Endothelial cell of umbilical vein (primary cell): ENCODE data around the gene PAN3. TPM values are rescaled to one million over a fixed set of nuclear protein-coding genes. Genes with fewer than 3 reads are reported as not detected.
A peak's percentile ranks its signal among the peaks of the same experiment; 100 is the strongest.

Experiments
- BruUV-seq: library from RNA; stranded (reverse); fragments of 400-500 nt; replicated peaks from 2 replicates; lab custom pipeline; 2021; lab: Mats Ljungman, UMichigan
- CTCF ChIA-PET: fragments of 300-600, 350-600 bp; sonication (Branson Sonifier 250); formaldehyde crosslinking; loops from one replicate; lab custom pipeline; 2021; ENCODE audit warnings: antibody characterized with exemption, inconsistent platforms; lab: Charles Lee
- POLR2A ChIA-PET: fragments of 300-600, 350-600 bp; sonication (Branson Sonifier 250); formaldehyde crosslinking; loops from one replicate; lab custom pipeline; 2021; ENCODE audit warnings: antibody characterized with exemption, inconsistent platforms; lab: Charles Lee
- DNase-seq: peaks from one replicate; pipeline ENCODE4 v3.0.0-alpha.2; 2011; ENCODE audit warnings: low read depth, low spot score
- FAIRE-seq: peaks from 2 replicates; lab custom pipeline; 2011; peaks lifted over from hg19 to GRCh38; lab: Jason Lieb, UNC
- H2AFZ ChIP-seq: 2 replicates; pipeline ENCODE4 v1.6.0; 2012; ENCODE audit warnings: low read depth, low read length, control low read depth, inconsistent platforms
- H3K27ac ChIP-seq: 2 replicates; pipeline ENCODE4 v1.5.1; 2011; ENCODE audit warnings: low read depth, mild to moderate bottlenecking, control low read depth, low read length, moderate library complexity; ENCODE audit not compliant: insufficient read depth
- H3K27me3 ChIP-seq, 2 experiments: 2 replicates each; pipeline versions ENCODE4 v1.6.0 to v1.6.1; 2011; ENCODE audit warnings: low read length in 2 of 2, mixed read lengths in 1 of 2; ENCODE audit not compliant: control insufficient read depth in 2 of 2, insufficient read depth in 2 of 2
- H3K36me3 ChIP-seq, 2 experiments: 2 replicates in 1 of 2; 3 replicates in 1 of 2; pipeline ENCODE4 v1.5.1; 2011; ENCODE audit warnings: low read length in 2 of 2, mild to moderate bottlenecking in 1 of 2, moderate library complexity in 1 of 2; ENCODE audit not compliant: control insufficient read depth in 2 of 2, insufficient read depth in 2 of 2; ENCODE audit errors: extremely low read depth in 1 of 2
- H3K4me1 ChIP-seq: 3 replicates; pipeline ENCODE4 v1.5.1; 2011; ENCODE audit warnings: mild to moderate bottlenecking, low read length; ENCODE audit not compliant: control insufficient read depth, insufficient read depth; ENCODE audit errors: extremely low read depth
- H3K4me2 ChIP-seq: 2 replicates; pipeline ENCODE4 v1.6.1; 2011; ENCODE audit warnings: low read length, control low read depth, mixed read lengths; ENCODE audit not compliant: insufficient read depth
- H3K4me3 ChIP-seq, 3 experiments: fragments of 200-600 bp in 1 of 3; sonication (generic), shearing (Covaris generic) in 1 of 3; replicated peaks in 1 of 3; 2 replicates each; pipeline ENCODE4 v1.5.1; 2011 to 2016; ENCODE audit warnings: control low read depth in 3 of 3, low read length in 3 of 3, mild to moderate bottlenecking in 2 of 3, inconsistent platforms in 1 of 3, low read depth in 1 of 3, moderate library complexity in 1 of 3; ENCODE audit not compliant: insufficient read depth in 1 of 3
- H3K79me2 ChIP-seq: 2 replicates; pipeline ENCODE4 v1.6.0; 2012; ENCODE audit warnings: low read length, inconsistent platforms; ENCODE audit not compliant: control insufficient read depth, insufficient read depth
- H3K9ac ChIP-seq: replicated peaks from 2 replicates; pipeline ENCODE3; 2011; ENCODE audit warnings: low read length, control low read depth; ENCODE audit not compliant: insufficient read depth; ENCODE audit errors: extremely low read depth
- H3K9me1 ChIP-seq: replicated peaks from 3 replicates; pipeline ENCODE4 v1.6.0; 2011; ENCODE audit warnings: mild to moderate bottlenecking, low read length; ENCODE audit not compliant: control insufficient read depth, insufficient read depth; ENCODE audit errors: extremely low read depth
- H3K9me3 ChIP-seq: replicated peaks from 2 replicates; pipeline ENCODE4 v1.5.1; 2012; ENCODE audit warnings: low read length, inconsistent platforms; ENCODE audit not compliant: control insufficient read depth, insufficient read depth
- H4K20me1 ChIP-seq: replicated peaks from 2 replicates; pipeline ENCODE3; 2011; ENCODE audit warnings: mild to moderate bottlenecking, low read length; ENCODE audit not compliant: control insufficient read depth, insufficient read depth; ENCODE audit errors: extremely low read depth
- CTCF ChIP-seq, 2 donors: IDR thresholded peaks; 1 replicate in 1 of 2; 2 replicates in 1 of 2; pipeline ENCODE4 v1.5.1; 2011; ENCODE audit warnings: low read length in 2 of 2, mild to moderate bottlenecking in 2 of 2, moderate library complexity in 2 of 2, control low read depth in 1 of 2, inconsistent platforms in 1 of 2, low read depth in 1 of 2; ENCODE audit not compliant: insufficient read depth in 1 of 2; ENCODE audit errors: extremely low read depth in 1 of 2
- GATA2 ChIP-seq: IDR thresholded peaks from 2 replicates; pipeline ENCODE4 v1.7.0; 2011; ENCODE audit warnings: low read depth, mild to moderate bottlenecking, moderate library complexity, mixed read lengths, low read length; ENCODE audit not compliant: insufficient read length, insufficient read depth
- POLR2AphosphoS5 ChIP-seq: IDR thresholded peaks from 2 replicates; pipeline ENCODE4 v1.6.1; 2012; ENCODE audit warnings: low read depth, mild to moderate bottlenecking, control low read depth, low read length, moderate library complexity; ENCODE audit not compliant: insufficient read depth
- dilution Hi-C: fragments of 300-500 bp; cut with MboI; formaldehyde crosslinking; loops from one replicate; pipeline ENCODE4 v1.15.0; 2019; ENCODE audit warnings: low sequenced_read_pairs; ENCODE audit not compliant: extremely low pct_ligation_motif_present
- intact Hi-C: fragments of 100-400 bp; cut with micrococcal nuclease; formaldehyde crosslinking; loops from one replicate; pipeline ENCODE4 v1.10.0; 2022
- polyA plus RNA-seq, 4 experiments: library from polyadenylated mRNA; depleted of rRNA in 3 of 4; stranded (reverse) in 3 of 4; unstranded in 1 of 4; fragments of >200 nt; gene quantifications; 2 replicates each; pipeline versions ENCODE4 v1.2.1 to v1.2.3, GENCODE V29; 2011 to 2012; ENCODE audit warnings: missing spikeins in 1 of 4
- total RNA-seq: library from RNA; stranded (reverse); gene quantifications from 2 replicates; pipeline ENCODE4 v1.2.3, GENCODE V29; 2021

Gene PAN3
- total and polyA plus RNA-seq, 2 donors (not counting 3 experiments of a cell fraction or from before 2014, with no cell fraction given), result 8.5 to 31.9 TPM

DNA sequence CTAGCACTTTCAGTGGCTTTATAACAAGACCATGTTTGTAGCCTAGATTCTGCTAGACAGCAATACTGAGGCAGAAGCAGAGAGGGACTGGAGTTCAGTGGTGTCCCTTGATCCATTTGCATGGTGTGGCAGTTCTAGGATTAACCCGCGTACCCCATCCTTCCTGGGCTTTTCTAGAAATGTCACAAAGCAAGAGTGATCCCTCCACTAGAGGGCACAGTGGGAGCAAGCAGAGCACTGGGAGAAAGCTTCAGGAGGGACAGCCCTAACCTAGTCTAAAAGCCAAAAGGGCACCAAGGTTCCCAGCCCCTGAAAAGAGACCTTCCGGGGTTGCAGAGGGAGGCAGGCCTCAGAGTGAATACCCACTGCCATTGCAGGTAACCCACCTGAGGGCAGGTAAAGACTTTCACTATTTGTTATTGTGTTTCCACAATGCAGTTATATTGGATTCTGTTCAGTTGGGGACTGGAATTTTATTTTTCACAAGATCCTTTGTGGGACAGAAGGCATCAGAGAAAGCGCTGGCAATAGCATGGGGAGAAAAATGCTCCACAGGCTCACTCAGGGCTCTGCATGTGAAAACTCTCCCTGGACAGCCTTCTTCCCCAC is 185.9 kb downstream of the PAN3 start:
- POLR2A ChIA-PET, result no interaction called here
- dilution Hi-C loops, result loop anchor here (25.0 kb wide), 1 partner anchor 163 kb away; the partner anchor contains the start of gene FLT1

More for the DNA sequence above, 185.9 kb downstream of the PAN3 start:
- TF ChIP-seq CTCF (IDR thresholded peaks at IDR 0.05; ENCODE audit: extremely low read depth in 1 of 2, insufficient read depth in 1 of 2, low read depth in 1 of 2, low read length in 2 of 2) (peak; percentile 81 to 87), POLR2AphosphoS5 (no peak), GATA2 (peak; percentile 17)
- Histone ChIP-seq H3K79me2 (no peaks in the 10 kb centered on the region), H3K4me3 (no peak overlapping the region), H3K27me3 (no peaks in the 10 kb centered on the region), H3K36me3 (peaks cover 2 to 4% of the 10 kb centered on the region in 2 experiments), H3K9ac (peak overlapping the region; percentile 41), H3K27ac (peak overlapping the region; percentile 86), H3K9me1 (no peaks in the 10 kb centered on the region), H4K20me1 (no peaks in the 10 kb centered on the region), H2AFZ (no peak overlapping the region), H3K9me3 (no peaks in the 10 kb centered on the region), H3K4me1 (peaks cover 63% of the 10 kb centered on the region), H3K4me2 (peak overlapping the region; percentile 20)
- intact Hi-C loops, result loop anchor here (1.0 to 2.0 kb wide), 8 partner anchors 55 to 334 kb away; partner anchors contain the start of gene FLT1
- DNase-seq, result peak; percentile 80
- no TSS peak for BruUV-seq
- CTCF ChIA-PET, result interaction anchor here (0.6 to 3.3 kb wide), 44 partner anchors 9 to 334 kb away, joined by 3 to 28 read pairs (median 5); partner anchors contain the start of genes FLT1 and POMP
- peak; percentile 88 for FAIRE-seq
